T-helper 2 cell treated with Interferon-gamma antibody and Interleukin-4, amounts not matched to agents 5 μg/mL and 100 μg/mL, for 36 hours (primary cell): Measurements from ENCODE around the gene PAQR7.
"Not testable (repeated sequence)": the region's sequence is repeated elsewhere in the genome, so short reads cannot be mapped to it uniquely, and the experiment has no call there.

Source experiments
- DNase-seq: peaks from one replicate; pipeline ENCODE4 v3.0.0; 2021; ENCODE audit warnings: low spot score
- H3K27ac Mint-ChIP-seq: one replicate; pipeline ENCODE4 v1.8.0; 2021; ENCODE audit warnings: mild to moderate bottlenecking, mixed read lengths
- H3K27me3 Mint-ChIP-seq: one replicate; pipeline ENCODE4 v1.8.0; 2021; ENCODE audit warnings: low read depth, mixed read lengths
- H3K36me3 Mint-ChIP-seq: one replicate; pipeline ENCODE4 v1.8.0; 2021; ENCODE audit warnings: low read depth, mixed read lengths
- H3K4me1 Mint-ChIP-seq: one replicate; pipeline ENCODE4 v1.8.0; 2021; ENCODE audit warnings: low read depth, mixed read lengths
- H3K4me3 Mint-ChIP-seq: one replicate; pipeline ENCODE4 v1.8.0; 2022; ENCODE audit warnings: mild to moderate bottlenecking, moderate library complexity, mixed read lengths
- H3K9me3 Mint-ChIP-seq: one replicate; pipeline ENCODE4 v1.8.0; 2021; ENCODE audit warnings: mixed read lengths

The PAQR7 gene

DNA sequence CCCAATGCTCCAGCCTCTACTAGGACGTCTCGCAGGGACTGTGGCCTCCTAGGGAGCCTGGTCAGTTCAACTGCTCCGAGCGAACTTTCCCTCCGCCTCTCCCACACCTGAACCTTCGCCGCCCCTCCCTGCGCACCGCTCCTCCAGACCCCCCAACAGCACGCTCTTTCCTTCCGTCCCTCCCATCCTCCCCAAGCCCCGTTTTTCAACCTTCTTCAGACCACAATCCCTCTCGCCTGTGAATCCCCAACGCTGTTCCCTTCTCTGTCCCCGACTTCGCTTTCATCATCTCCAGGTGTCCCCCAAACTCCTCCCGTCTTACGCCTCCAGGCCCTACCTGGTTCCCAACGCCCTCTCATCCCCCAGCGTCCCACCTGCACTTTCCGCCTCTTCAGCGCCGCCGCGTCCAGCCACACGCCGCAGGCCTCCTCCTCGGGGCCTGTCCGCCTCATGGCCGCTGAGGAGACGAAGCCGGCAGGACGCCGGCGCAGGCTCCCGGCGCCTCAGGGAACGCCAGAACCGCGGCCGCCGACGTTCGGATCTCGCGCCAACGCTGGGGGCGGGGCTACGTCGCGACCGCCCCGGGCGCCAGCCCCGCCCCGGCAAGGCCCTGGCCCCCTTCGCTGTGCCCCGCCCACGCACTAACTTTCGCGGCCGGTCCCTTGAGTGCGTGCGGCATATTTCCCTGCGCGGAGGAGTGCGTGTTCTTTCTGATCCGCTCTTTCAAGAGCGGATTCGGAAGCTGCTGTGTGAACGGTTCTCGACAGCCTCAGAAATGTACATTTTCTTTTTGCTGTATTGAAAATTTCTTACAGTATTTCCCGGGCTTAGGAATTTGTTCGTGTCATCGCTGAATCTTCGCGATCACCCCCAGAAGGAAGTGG lies 16.4 kb downstream of the PAQR7 start, which contains the start of gene AUNIP:
AUNIP (minus strand) TSS at position 552 of the 884 bp plus-strand sequence; CDS start at position 452, 100 bp downstream.
- Mint-ChIP-seq H3K4me3 (peak within 1 kb of the TSS; percentile 95), H3K9me3 (no peaks in the 10 kb centered on the region), H3K36me3 (no peaks in the 10 kb centered on the region), H3K27ac (peak within 1 kb of the TSS; percentile 92), H3K4me1 (peaks cover 24% of the 10 kb centered on the region), H3K27me3 (no peaks in the 10 kb centered on the region)
- peak; percentile 92 for DNase-seq

DNA sequence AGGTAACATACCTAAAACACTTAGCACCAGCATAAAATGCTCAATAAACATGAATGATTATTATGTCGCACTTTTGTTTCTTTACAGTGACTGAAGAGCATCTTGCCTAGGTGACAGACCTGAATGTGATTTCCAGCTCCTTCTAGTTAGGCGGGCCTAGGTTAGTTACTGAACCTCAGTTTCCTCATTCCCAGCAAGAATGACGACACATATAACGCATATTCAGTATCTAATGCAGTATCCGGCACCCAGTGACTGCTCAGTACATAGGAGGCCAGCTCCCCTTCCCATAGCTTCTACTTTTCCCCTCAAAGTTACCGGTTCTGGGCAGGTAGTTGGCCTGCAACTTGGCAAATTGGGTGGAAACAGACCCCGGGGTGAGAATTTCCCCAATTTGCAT lies 17.0 kb downstream of the PAQR7 start:
- H3K27me3 Mint-ChIP-seq: no peaks in the 10 kb centered on the region
- DNase-seq: no peak
- H3K4me3 Mint-ChIP-seq: peak overlapping the region; percentile 95
- peak overlapping the region; percentile 88 for H3K27ac Mint-ChIP-seq
- H3K36me3 Mint-ChIP-seq: no peaks in the 10 kb centered on the region
- H3K4me1 Mint-ChIP-seq: peaks cover 24% of the 10 kb centered on the region
- no peaks in the 10 kb centered on the region for H3K9me3 Mint-ChIP-seq

DNA sequence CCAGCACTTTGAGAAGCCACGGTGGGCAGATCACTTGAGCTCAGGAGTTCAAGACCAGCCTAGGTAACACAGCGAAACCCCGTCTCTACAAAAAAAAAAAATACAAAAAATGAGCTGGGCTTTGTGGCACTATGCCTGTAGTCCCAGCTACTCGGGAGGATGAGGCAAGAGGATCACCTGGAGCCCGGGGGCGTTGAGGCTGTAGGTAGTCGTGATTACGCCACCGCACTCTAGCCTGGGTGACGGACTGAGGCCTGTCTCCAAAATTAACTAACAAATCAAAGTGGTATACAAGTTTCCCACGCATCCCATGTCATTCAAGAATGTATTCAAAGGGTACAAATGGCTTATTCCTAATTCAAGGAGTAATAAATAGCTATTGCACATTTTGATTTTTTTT lies 18.7 kb downstream of the PAQR7 start:
- Mint-ChIP-seq H3K27ac (no peak overlapping the region), H3K4me1 (peaks cover 24% of the 10 kb centered on the region)

DNA sequence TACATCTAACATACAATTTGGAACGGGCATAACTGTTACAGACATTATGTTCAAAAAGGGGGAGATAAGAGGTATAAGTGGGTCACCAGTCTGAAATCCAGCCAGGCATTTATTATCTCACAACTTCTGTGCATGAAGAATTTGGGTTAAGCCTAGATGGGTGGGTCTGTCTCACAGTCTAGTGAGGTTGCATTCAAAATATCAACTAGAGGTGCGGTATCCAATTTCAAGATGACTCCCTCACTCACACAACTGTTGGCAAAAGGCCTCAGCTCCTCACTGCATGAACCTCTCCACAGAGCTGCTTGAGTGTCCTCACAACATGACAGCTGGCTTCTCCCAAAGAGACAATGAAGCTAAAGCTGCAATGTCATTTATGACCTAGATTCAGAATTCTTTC lies 21.0 kb downstream of the PAQR7 start:
- H3K27me3 Mint-ChIP-seq: no peaks in the 10 kb centered on the region
- no peak overlapping the region for H3K4me3 Mint-ChIP-seq
- no peak for DNase-seq
- peaks cover 1% of the 10 kb centered on the region for H3K36me3 Mint-ChIP-seq
- no peaks in the 10 kb centered on the region for H3K9me3 Mint-ChIP-seq
- peaks cover 17% of the 10 kb centered on the region for H3K4me1 Mint-ChIP-seq
- H3K27ac Mint-ChIP-seq: no peak overlapping the region

More for the DNA sequence above, 18.7 kb downstream of the PAQR7 start:
- Mint-ChIP-seq H3K36me3 (no peaks in the 10 kb centered on the region), H3K9me3 (no peaks in the 10 kb centered on the region), H3K27me3 (no peaks in the 10 kb centered on the region), H3K4me3 (no peak overlapping the region)
- DNase-seq: no peak

DNA sequence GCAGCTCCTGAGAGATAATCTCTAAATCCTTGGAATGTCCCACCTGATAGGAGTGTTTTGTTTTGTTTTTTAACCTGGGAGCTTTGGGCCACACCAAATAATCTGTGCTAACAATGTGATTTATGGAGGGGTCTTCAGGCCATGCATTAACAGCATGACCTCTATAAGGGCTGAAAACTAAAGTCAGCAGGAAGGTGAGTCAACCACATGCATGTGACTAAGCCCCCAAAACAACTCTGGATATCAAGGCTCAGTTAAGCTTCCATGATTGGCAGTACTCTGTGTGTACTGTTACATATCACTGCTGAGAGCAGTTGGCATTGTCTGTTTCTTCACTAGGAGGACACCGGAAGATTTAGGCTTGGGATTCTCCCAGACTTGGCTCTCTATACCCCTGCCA lies 27.0 kb downstream of the PAQR7 start:
- no peaks in the 10 kb centered on the region for H3K9me3 Mint-ChIP-seq

DNA sequence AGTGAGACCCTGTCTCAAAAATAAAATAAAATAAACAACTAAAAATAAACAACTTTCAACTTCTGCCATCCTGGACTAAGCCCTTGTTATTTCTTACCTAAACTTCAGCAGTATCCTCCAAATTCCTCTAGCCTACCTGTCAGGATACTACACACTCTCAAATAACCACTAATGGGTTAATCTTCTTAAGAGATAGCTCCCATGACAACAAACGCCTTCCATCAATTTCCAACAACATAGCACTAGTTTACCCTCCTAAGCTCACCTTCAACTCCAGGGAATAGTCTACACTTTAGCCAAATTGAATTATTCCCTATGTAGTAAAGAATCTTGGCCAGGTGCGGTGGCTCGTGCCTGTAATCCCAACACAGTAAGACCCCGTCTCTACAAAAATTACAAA lies 27.6 kb downstream of the PAQR7 start:
- Mint-ChIP-seq H3K36me3 (peaks cover 1% of the 10 kb centered on the region), H3K27ac (peak overlapping the region; percentile 2), H3K27me3 (no peaks in the 10 kb centered on the region), H3K9me3 (no peaks in the 10 kb centered on the region), H3K4me3 (no peak overlapping the region), H3K4me1 (peaks cover 5% of the 10 kb centered on the region)
- no peak for DNase-seq

More for the DNA sequence above, 27.0 kb downstream of the PAQR7 start:
- DNase-seq: no peak
- Mint-ChIP-seq H3K27ac (no peak overlapping the region), H3K36me3 (peaks cover 1% of the 10 kb centered on the region), H3K4me1 (peaks cover 5% of the 10 kb centered on the region), H3K4me3 (no peak overlapping the region), H3K27me3 (no peaks in the 10 kb centered on the region)

DNA sequence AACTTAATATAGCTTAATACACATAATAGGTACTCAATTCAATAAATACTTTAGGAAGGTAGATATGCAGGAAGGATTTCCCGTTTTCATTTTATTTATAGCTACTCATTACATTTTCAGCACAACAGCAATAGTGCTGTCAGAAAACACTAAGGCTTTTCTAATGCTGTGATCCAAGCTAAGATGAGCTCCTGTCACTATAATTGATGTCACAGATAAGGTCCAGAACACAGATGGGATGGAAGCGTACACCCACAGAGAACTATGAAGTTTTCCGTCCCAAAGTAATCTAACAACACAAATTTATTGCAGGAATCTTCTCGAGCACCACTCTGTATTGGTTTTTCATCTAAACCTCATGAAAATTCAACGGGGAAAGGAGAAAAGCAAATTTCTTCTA lies 29.8 kb downstream of the PAQR7 start:
- H3K4me1 Mint-ChIP-seq: peaks cover 5% of the 10 kb centered on the region
- H3K36me3 Mint-ChIP-seq: peaks cover under 1% of the 10 kb centered on the region
- DNase-seq: no peak
- H3K9me3 Mint-ChIP-seq: no peaks in the 10 kb centered on the region
- H3K4me3 Mint-ChIP-seq: no peak overlapping the region
- H3K27me3 Mint-ChIP-seq: no peaks in the 10 kb centered on the region
- no peak overlapping the region for H3K27ac Mint-ChIP-seq

DNA sequence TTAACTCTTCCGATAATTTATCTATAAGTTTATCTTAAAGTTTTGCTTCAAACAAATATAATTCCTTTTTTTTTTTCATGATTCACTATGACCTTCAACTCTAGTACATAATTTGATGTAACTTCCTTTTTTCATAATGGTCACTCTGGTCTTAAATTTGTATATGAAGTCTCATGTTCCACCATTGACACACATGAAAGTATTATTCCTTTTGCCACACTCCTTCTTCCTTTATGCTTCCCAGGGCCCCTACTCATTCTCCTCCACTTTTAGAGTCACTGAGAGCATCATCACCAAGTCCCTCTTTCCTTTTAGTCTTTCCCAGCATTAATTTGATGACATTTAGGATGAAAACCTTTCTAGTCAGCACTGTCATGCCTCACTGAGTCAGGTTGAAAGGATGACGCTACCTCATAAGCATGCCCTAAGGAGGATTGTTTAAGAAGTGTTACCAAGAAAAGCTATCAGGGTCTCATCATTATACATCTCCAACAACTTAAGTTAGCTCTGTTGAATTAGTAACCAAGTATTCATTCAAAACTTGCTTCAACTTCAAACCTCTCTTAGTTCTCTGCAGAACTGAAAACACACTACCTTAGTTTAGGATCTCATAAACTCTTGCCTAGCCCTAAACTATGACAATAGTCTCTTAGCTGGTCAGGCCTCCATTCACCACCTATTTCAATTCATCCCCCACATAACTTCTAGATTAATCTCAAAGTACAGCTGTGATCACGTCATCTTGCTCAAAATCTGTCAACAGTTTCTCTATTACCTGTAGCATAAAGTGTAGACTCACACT lies 30.8 kb downstream of the PAQR7 start:
- no peak for DNase-seq
- peaks cover 6% of the 10 kb centered on the region for H3K36me3 Mint-ChIP-seq
- no peaks in the 10 kb centered on the region for H3K27me3 Mint-ChIP-seq
- peaks cover 3% of the 10 kb centered on the region for H3K4me1 Mint-ChIP-seq
- H3K27ac Mint-ChIP-seq: no peak overlapping the region
- H3K4me3 Mint-ChIP-seq: no peak overlapping the region
- H3K9me3 Mint-ChIP-seq: no peaks in the 10 kb centered on the region

DNA sequence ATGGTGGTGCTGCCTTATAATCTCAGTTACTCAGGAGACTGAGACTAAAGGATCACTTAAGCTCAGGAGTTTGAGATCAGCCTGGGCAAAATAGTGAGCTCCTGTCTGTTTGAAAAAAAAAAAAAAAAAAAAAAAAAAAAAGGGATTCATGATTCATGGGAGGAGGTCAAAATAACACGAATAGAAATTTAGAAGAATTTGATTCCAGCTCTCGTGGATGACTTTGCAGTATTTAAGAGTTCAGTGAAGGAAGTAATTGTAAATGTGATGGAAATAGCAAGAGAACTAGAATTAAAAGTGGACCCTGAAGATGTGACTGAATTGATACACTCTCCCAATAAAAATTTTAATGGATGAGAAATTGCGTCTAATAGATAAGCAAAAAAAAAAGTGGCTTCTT lies 32.0 kb downstream of the PAQR7 start:
- H3K4me1 Mint-ChIP-seq: no peaks in the 10 kb centered on the region
- no peak for DNase-seq
- no peak overlapping the region for H3K4me3 Mint-ChIP-seq
- no peaks in the 10 kb centered on the region for H3K9me3 Mint-ChIP-seq
- H3K27me3 Mint-ChIP-seq: no peaks in the 10 kb centered on the region
- peaks cover 6% of the 10 kb centered on the region for H3K36me3 Mint-ChIP-seq
- H3K27ac Mint-ChIP-seq: no peak overlapping the region

DNA sequence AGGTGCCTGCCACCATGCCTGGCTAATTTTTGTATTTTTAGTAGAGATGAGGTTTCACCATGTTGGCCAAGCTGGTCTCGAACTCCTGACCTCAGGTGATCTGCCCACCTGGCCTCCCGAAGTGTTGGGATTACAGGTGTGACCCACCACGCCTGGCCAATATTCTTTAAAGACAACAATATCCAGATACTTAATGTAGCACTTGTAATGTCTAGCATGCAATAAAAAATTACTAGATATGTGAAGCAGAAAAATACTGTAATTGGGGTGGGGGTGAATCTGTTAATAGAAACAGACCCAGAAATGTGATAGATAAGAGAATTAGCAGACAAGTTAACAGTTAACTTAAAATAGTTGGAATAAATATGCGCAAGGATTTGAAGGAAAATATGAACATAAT lies 35.7 kb downstream of the PAQR7 start:
- H3K36me3 Mint-ChIP-seq: peaks cover 14% of the 10 kb centered on the region
- DNase-seq, H3K4me1 Mint-ChIP-seq, H3K27me3 Mint-ChIP-seq, H3K9me3 Mint-ChIP-seq, H3K27ac Mint-ChIP-seq, H3K4me3 Mint-ChIP-seq: not testable (repeated sequence)

DNA sequence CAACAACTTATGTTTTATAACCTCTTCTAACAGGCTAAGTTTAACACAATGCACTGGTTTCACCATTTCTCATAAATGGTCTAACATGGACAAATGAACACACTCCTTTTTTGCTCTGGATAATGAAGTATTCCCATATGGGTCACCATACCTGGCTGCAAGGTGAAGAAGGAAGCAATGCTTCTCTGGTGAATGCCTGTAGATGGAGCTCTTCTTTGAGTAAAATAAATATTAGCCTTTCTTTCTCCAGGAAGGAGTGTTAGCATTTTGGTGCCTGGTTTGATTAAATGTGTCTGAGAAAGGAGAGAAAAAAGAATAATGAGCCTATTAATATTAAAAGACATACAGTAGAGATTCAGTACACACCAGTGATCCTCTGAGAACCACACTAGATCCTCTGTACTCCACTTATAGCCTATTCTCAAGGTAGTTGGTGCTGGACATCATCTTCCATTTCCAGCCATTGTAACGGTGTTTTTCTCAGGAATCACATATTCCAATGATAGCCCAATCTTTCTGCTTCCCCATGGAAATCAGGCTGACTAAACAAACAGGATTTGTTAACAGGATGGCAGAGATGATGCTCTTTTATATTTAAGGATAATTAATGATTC lies 38.1 kb downstream of the PAQR7 start:
- Mint-ChIP-seq H3K9me3 (no peaks in the 10 kb centered on the region), H3K4me1 (peaks cover 4% of the 10 kb centered on the region), H3K36me3 (peaks cover 20% of the 10 kb centered on the region), H3K27ac (no peak overlapping the region), H3K27me3 (no peaks in the 10 kb centered on the region), H3K4me3 (no peak overlapping the region)
- no peak for DNase-seq

DNA sequence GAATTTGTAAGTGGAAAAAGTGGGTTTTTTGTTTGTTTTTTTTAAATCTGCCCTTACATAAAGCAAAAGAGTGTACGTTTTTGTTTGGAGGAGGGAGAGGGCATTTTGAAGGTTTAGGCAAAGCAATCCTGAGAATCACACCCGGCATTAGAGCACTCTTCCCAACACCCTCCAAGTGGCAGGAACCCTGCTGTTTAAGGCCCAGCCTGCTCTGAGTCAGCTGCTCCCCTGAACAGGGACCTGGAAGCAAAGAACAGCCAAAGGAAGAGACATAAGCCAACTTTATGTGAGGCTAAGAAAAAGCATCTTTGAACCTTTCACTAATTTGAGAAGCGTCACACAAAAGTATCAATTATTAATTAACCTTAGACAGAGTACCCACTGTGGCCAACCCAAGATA lies 38.8 kb downstream of the PAQR7 start:
- no peak for DNase-seq
- H3K36me3 Mint-ChIP-seq: peaks cover 25% of the 10 kb centered on the region
- no peaks in the 10 kb centered on the region for H3K9me3 Mint-ChIP-seq
- no peak overlapping the region for H3K4me3 Mint-ChIP-seq
- H3K27me3 Mint-ChIP-seq: no peaks in the 10 kb centered on the region
- peak overlapping the region; percentile 69 for H3K27ac Mint-ChIP-seq
- H3K4me1 Mint-ChIP-seq: peaks cover 6% of the 10 kb centered on the region

DNA sequence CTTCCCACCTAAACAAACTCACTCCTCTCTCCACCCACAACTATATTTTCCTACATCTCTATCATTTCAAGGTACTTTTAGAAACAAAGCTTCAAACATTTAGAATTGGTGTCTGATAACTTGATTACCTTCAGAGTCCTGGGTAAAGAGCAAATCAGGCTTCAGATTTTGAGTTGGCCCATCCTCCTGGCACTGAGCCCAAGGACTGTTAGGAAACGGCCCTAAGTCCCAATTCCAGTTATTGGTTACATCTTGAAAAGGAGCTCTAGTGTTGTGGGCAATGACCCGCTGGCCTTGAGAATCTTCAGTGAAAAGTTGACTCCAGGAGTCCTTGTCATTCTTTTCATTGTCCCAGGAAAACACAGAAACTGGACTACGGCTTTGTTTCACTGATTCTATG lies 40.6 kb downstream of the PAQR7 start:
- peaks cover 37% of the 10 kb centered on the region for H3K36me3 Mint-ChIP-seq
- H3K4me3 Mint-ChIP-seq: no peak overlapping the region
- no peaks in the 10 kb centered on the region for H3K27me3 Mint-ChIP-seq
- H3K9me3 Mint-ChIP-seq: no peaks in the 10 kb centered on the region
- H3K27ac Mint-ChIP-seq: no peak overlapping the region
- peaks cover 8% of the 10 kb centered on the region for H3K4me1 Mint-ChIP-seq
- DNase-seq: no peak

DNA sequence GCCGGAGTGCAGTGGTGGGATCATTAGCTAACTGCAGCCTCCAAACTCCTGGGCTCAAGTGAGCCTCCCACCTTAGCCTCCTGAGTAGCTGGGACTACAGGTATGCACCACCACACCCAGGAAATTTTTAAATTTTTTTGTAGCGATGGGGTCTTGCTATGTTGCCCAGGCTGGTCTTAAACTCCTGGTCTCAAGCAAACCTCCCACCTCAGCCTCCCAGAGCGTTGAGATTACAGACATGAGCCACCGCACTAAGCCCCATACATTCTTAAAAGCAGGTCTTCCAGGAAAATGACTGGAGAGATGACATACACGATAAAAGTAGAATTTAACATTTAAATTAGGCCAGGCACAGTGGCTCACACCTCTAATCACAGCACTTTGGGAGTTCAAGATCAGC lies 42.4 kb downstream of the PAQR7 start:
- no peak for DNase-seq
- Mint-ChIP-seq H3K27me3 (no peaks in the 10 kb centered on the region), H3K4me1 (peaks cover 8% of the 10 kb centered on the region), H3K9me3 (no peaks in the 10 kb centered on the region), H3K4me3 (no peak overlapping the region), H3K27ac (no peak overlapping the region), H3K36me3 (peaks cover 47% of the 10 kb centered on the region)
